ENCODE measurements around the gene CHTF18.

The CHTF18 gene

DNA sequence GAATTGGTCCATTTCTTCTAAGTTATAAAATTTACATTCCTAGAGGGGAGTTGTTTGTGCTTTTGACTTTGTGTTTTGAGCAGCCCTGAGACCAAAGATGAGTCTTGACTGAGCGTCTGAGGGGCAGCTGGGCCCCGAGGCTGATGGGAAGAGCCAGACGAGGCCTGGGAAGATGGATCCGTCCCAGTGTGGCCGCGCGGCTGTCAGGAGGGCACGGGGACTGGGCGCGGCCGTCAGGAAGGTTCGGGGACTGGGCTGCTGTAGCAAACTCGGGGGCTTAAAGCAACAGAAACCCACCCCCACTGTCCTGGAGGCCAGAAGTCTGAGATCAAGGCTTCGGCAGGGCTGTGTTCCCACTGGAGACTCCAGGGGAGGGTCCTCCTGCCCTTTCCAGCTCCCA, 50.3 kb downstream of the CHTF18 start:
- TF ChIP-seq, protein P1, sequence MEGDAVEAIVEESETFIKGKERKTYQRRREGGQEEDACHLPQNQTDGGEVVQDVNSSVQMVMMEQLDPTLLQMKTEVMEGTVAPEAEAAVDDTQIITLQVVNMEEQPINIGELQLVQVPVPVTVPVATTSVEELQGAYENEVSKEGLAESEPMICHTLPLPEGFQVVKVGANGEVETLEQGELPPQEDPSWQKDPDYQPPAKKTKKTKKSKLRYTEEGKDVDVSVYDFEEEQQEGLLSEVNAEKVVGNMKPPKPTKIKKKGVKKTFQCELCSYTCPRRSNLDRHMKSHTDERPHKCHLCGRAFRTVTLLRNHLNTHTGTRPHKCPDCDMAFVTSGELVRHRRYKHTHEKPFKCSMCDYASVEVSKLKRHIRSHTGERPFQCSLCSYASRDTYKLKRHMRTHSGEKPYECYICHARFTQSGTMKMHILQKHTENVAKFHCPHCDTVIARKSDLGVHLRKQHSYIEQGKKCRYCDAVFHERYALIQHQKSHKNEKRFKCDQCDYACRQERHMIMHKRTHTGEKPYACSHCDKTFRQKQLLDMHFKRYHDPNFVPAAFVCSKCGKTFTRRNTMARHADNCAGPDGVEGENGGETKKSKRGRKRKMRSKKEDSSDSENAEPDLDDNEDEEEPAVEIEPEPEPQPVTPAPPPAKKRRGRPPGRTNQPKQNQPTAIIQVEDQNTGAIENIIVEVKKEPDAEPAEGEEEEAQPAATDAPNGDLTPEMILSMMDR (IDR thresholded peaks at IDR 0.05; ENCODE audit: insufficient read depth, low read depth, low read length, missing control alignments), result no peak
- no peak overlapping the region for H3K4me3 ChIP-seq (ENCODE audit: low read length)
- no peak for DNase-seq (ENCODE audit: low read depth)

DNA sequence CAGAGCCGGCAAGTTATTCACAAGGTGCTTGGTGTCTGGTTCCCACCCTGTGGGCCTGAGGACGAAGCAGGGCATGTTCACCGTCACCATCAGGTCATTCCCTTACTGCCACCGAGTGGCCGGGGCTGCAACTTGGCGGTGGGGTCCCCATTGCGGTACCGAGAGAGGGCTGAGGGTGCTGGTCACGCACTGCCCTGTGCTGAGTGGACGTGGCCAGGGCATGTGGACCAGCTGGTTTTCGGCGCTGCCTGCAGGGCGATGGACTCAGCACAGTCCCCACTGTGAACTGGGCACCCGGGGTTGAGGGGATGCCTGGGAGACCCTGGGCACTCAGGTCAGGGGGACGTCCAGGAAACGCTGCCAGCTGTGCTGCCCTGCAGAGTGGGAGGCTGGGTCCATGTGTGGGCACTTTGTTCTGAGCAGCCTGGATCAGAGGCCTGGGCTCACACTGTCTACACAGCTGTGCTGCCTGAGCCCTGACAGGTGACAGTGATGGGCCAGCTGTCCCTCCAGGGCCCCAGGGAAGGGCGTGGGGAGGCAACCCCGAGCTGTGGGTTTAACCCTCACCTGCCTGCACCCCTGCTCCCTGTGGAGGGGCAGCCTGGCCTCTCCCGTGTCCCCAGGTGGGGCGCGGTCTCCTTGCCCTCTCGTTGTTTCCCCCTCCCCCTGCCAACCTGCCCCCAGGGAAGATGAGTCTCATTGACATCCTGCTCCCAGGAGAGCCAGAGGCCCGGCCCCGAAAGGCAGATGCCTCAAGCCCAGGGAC, 51.4 kb downstream of the CHTF18 start:
- TF ChIP-seq, protein P1 (IDR thresholded peaks at IDR 0.05; ENCODE audit: insufficient read depth, low read depth, low read length, missing control alignments), result no peak

DNA sequence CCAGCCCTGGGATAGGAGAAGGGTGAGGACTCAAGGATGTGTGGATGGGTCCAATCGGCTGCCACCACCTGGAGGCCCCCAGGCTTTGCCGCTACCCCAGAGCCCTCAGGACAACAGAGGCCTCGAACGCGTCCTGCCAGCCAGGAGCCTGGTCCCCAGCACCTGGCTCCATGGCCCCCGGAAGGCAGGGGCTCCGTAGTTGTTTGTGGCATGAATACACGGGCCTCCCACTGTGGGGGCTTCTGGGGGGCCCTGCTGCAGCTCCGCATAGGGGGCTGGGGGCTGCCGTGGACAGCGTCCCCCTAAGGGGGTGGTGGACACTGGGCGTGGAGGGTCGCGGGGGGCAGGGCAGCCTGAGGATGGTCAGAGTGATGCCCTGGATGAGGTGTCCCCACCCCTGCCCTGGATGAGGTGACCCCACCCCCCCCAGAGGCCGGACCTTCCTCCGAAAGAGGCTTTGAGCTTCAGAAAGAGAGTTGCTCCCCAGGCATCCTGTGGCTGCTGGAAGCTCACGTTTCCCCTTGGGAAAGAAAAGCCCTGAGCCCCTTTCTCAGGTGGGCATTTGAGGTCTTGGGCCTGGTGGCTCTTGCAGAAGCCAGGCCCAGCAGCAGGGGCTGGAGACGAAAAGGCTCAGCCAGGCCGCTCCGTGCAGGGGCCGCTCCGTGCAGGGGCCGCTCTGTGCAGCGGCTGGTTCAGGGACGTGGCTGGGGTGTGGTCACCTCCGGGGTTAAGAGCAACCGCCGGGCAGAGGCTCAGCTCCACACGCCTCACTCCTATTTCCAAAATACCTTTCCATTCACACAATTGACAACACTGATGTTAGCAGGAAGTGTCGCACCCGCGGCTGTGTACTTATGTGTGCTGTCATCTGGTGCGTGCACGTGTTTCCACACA, 52.4 kb downstream of the CHTF18 start:
- TF ChIP-seq, protein P1 (IDR thresholded peaks at IDR 0.05; ENCODE audit: insufficient read depth, low read depth, low read length, missing control alignments), result no peak
- H3K4me3 ChIP-seq (ENCODE audit: low read length), result no peak overlapping the region
- no peak for DNase-seq (ENCODE audit: low read depth)

More for the DNA sequence above, 51.4 kb downstream of the CHTF18 start:
- H3K4me3 ChIP-seq (ENCODE audit: low read length), result no peak overlapping the region
- no peak for DNase-seq (ENCODE audit: low read depth)

DNA sequence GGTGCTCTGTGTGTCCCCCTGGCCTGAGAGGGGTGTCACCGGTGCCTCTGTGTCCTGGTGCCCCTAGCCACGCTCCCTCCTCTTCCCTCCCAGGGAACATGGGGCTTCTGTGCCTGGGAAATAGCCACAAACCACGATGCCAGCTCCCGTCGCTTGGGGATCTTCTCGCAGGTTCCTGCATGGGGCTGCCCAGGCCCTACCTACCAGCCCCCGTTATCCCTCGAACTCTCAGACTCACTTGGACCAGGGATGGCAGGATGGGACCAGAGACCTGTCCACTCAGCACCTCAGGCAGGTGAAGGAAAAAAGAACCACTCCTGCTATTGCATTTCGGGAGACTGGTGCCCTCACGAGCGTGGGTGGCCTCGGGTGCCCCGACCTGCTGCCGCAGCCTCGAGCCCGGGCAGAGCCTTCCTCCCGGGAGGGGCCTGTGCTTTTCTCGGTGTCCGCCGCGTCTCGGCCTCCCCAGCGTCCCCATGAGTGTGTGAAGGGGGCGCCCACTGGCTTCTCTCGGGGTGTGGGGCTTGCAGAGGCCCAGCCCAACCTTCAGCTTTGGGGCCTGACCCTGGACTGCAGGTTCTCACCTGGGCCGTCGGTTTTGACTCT, 53.1 kb downstream of the CHTF18 start:
- no peak for DNase-seq (ENCODE audit: low read depth)
- no peak overlapping the region for H3K4me3 ChIP-seq (ENCODE audit: low read length)
- TF ChIP-seq, protein P1 (IDR thresholded peaks at IDR 0.05; ENCODE audit: insufficient read depth, low read depth, low read length, missing control alignments), result no peak

DNA sequence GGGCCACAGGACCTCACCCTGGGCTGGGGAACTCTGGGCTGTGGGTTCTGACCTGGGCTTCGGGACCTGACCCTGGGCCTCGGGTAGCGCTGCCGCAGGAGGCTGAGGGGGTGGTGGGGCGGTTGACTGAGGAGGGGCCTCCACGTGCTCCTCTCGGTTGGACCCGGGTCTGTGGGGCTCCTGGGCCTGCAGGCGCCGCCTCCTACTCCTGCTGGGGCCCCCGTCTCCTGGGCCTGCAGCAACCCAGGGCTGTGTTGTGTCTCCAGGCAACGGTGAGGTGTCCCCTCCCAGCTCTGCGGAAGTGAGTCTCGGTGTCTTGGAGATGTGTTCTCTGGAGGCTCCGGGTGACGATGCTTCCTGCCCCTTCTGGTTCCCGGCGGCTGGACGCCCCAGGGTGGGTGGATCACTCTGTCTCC, 53.6 kb downstream of the CHTF18 start:
- H3K4me3 ChIP-seq (ENCODE audit: low read length), result no peak overlapping the region
- DNase-seq (ENCODE audit: low read depth), result no peak
- TF ChIP-seq, protein P1 (IDR thresholded peaks at IDR 0.05; ENCODE audit: insufficient read depth, low read depth, low read length, missing control alignments), result no peak

DNA sequence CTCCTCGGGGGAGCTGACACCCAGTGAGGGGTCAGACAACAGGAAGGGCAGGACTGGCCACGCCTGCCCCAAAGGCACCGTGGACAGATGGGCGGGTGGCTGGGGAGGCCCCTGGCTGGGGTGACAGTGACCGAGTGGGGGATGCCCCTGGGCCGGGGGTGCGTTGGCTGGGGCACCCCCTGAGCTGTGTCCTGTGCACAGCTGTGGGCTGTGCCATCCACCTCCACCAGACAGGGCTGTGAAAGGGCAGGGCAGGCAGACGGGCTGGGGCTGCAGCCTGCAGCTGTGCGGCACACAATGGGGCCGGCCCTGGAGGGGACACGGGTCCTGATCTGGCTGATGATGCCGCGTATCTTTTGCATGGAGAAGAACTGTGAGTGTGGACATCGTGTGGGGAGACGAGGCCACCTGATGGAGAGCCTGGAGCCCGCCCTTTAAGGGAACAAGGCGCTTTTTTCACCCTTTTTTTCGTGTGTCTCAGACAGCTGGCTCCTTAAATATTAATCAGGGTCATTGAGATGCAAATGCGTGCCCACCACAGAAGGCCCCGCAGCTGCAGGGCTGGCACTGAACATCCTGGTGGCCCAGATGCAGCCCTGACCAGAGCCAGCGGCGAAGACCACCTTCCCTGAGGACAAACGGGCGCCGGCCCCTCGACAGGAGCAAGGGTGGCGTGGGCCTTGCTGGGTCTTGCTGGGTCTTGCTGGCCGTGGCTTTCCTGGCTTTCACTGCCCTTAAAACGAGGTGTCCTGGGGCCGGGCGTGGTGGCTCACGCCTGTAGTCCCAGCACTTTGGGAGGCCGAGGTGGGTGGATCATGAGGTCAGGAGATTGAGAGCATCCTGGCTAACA, 54.5 kb downstream of the CHTF18 start:
- TF ChIP-seq, protein P1 (IDR thresholded peaks at IDR 0.05; ENCODE audit: insufficient read depth, low read depth, low read length, missing control alignments), result no peak
- DNase-seq (ENCODE audit: low read depth), result no peak
- H3K4me3 ChIP-seq (ENCODE audit: low read length), result no peak overlapping the region
